Upper lobe of right lung (tissue), 1 donor: Measurements from ENCODE around the gene HMG20A. TPM values are rescaled to one million over a fixed set of nuclear protein-coding genes. Genes with fewer than 3 reads are reported as not detected.

Source experiments
- ATAC-seq: fragments of 200-7000 bp; cut with Tn5 transposase; one replicate; pipeline ENCODE4 v1.9.1; 2020; ENCODE audit warnings: mild to moderate bottlenecking, moderate library complexity
- DNase-seq: peaks from one replicate; pipeline ENCODE4 v3.0.0-alpha.2; 2020
- H3K27ac ChIP-seq: fragments of 200-600 bp; one replicate; pipeline ENCODE4 v1.8.0; 2022
- H3K27me3 ChIP-seq: fragments of 200-600 bp; one replicate; pipeline ENCODE4 v1.8.0; 2022; ENCODE audit warnings: mild to moderate bottlenecking
- H3K36me3 ChIP-seq: fragments of 200-600 bp; one replicate; pipeline ENCODE4 v1.8.0; 2022
- H3K4me1 ChIP-seq: fragments of 200-600 bp; one replicate; pipeline ENCODE4 v1.8.0; 2022
- H3K4me3 ChIP-seq: fragments of 200-600 bp; one replicate; pipeline ENCODE4 v1.8.0; 2022; ENCODE audit warnings: mild to moderate bottlenecking
- H3K9me3 ChIP-seq: fragments of 200-600 bp; one replicate; pipeline ENCODE4 v1.8.0; 2022
- intact Hi-C: fragments of 100-400 bp; cut with DNase I; formaldehyde crosslinking; loops from one replicate; pipeline ENCODE4 v1.11.0; 2022
- total RNA-seq: library from RNA; stranded (reverse); fragmentation: NEBNext Ultra II Directional; extraction: Animal tissue kit (Norgen Biotek cat#: 25700); gene quantifications from one replicate; pipeline ENCODE4 v1.2.1, GENCODE V29; 2021
- TF ChIP-seq, protein P1 (sequence below): fragments of 200-600 bp; IDR thresholded peaks from one replicate; pipeline ENCODE4 v1.8.0; 2022; ENCODE audit warnings: antibody characterized with exemption
- donor health status: DM: no; HTN: yes; CAD: no; lungs with severe emphysema.

HMG20A gene
- total RNA-seq, 1 donor from 2014 or later = 41.9 TPM

DNA sequence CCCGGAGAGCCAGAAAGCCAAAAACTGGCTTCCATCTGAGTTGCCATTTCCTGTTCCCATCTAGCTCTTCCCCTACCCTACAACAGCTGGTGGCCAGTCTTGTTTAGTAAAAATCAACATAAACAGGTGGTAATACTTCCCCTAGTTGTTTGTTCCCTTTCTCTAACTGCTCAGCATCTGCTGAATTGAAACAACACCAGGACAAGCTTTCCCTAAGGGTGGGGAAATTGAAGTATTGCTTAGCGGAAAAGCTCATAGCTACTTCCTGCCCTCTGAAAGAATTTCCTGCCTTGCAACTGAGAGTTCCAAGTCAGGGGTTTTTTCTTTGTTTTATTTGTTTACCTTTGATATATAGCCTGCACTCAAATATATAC lies 66.8 kb downstream of the HMG20A start:
- Histone ChIP-seq H3K27me3 (no peaks in the 10 kb centered on the region), H3K9me3 (no peaks in the 10 kb centered on the region), H3K27ac (no peak overlapping the region), H3K4me3 (no peak overlapping the region), H3K4me1 (peaks cover 34% of the 10 kb centered on the region), H3K36me3 (peaks cover 16% of the 10 kb centered on the region)
- intact Hi-C loops = no loop called here
- DNase-seq (no peak), ATAC-seq (no peak)
- TF ChIP-seq, protein P1, sequence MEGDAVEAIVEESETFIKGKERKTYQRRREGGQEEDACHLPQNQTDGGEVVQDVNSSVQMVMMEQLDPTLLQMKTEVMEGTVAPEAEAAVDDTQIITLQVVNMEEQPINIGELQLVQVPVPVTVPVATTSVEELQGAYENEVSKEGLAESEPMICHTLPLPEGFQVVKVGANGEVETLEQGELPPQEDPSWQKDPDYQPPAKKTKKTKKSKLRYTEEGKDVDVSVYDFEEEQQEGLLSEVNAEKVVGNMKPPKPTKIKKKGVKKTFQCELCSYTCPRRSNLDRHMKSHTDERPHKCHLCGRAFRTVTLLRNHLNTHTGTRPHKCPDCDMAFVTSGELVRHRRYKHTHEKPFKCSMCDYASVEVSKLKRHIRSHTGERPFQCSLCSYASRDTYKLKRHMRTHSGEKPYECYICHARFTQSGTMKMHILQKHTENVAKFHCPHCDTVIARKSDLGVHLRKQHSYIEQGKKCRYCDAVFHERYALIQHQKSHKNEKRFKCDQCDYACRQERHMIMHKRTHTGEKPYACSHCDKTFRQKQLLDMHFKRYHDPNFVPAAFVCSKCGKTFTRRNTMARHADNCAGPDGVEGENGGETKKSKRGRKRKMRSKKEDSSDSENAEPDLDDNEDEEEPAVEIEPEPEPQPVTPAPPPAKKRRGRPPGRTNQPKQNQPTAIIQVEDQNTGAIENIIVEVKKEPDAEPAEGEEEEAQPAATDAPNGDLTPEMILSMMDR = no peak

DNA sequence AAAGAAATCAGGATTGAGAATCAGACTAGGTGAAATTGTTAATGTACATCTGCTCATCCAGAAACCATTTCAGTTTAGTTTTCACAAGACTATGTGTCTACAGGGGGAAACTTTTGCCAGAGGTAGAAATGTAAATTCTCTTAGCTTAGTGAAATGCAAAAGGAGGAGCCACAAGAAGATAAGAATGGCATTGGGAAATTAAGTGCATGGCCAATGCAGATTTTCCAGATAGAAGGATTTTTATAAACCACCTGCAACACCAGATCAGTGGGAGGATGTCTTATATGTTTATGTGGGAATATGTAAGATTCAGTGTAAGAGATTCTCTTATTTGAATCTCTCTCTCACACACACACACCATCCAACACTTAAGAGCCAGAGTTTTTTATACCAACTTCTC lies 67.2 kb downstream of the HMG20A start:
- DNase-seq (no peak), ATAC-seq (no peak)
- peaks cover 15% of the 10 kb centered on the region for H3K36me3 ChIP-seq
- no peak overlapping the region for H3K4me3 ChIP-seq
- peaks cover 29% of the 10 kb centered on the region for H3K4me1 ChIP-seq
- no peaks in the 10 kb centered on the region for H3K27me3 ChIP-seq
- intact Hi-C loops = no loop called here
- TF ChIP-seq, protein P1 = no peak
- no peak overlapping the region for H3K27ac ChIP-seq
- H3K9me3 ChIP-seq = no peaks in the 10 kb centered on the region

DNA sequence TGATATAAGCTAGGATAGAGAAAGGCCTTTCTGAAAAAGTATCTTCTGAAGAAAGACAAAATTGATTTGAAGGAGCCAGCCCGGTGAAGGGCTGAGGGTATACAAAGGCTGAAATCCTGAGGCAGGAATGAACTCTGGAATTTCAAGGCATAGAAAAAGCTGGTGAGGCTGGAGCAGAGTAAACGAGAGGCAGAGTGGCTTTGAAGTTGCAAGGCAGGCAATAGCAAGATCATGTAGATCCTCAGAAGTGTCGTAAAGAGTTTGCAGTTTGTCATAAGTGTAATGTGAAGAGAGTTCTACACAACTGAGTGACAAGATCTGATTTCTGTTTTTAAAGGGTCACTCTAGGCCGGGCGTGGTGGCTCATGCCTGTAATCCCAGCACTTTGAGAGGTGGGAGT lies 69.0 kb downstream of the HMG20A start:
- no peak overlapping the region for H3K27ac ChIP-seq
- ATAC-seq = peak; percentile 57
- intact Hi-C loops = no loop called here

DNA sequence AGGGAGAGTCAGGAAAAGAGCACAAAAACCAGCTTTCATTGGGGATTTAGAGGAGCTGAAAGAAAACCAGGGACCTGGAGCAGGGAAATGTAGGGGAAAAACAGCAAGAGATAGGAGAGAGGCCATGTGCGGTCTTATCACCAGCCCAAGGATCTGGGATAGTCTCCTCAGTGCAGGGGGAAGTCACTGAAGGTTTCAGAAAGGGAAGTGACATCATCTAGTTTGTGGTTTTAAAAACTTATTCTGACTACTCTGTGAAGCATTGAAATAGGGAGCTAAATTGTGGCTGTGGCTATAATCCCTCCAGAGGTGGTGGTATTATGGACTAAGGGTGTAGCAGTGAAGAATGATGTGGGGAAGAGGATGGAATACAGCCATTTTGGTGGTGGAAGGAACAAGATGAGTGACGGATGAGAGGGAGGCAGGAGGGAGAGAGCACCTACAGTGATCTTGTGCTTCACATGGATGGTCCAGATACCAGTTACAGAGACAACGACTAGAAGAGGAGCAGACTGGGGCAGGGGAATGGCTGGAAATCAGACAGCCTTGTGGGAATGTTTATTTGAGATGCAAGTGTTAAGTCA lies 72.7 kb downstream of the HMG20A start:
- peak; percentile 34 for ATAC-seq
- H3K27me3 ChIP-seq = no peaks in the 10 kb centered on the region
- H3K4me1 ChIP-seq = peaks cover 47% of the 10 kb centered on the region
- intact Hi-C loops = no loop called here
- peak overlapping the region; percentile 4 for H3K27ac ChIP-seq
- H3K9me3 ChIP-seq = no peaks in the 10 kb centered on the region
- H3K36me3 ChIP-seq = no peaks in the 10 kb centered on the region
- TF ChIP-seq, protein P1 = no peak
- DNase-seq = no peak
- H3K4me3 ChIP-seq = no peak overlapping the region

More for the DNA sequence above, 69.0 kb downstream of the HMG20A start:
- Histone ChIP-seq H3K4me1 (peaks cover 22% of the 10 kb centered on the region), H3K4me3 (no peak overlapping the region), H3K27me3 (no peaks in the 10 kb centered on the region), H3K36me3 (peaks cover under 1% of the 10 kb centered on the region), H3K9me3 (no peaks in the 10 kb centered on the region)
- DNase-seq = no peak
- TF ChIP-seq, protein P1 = no peak

DNA sequence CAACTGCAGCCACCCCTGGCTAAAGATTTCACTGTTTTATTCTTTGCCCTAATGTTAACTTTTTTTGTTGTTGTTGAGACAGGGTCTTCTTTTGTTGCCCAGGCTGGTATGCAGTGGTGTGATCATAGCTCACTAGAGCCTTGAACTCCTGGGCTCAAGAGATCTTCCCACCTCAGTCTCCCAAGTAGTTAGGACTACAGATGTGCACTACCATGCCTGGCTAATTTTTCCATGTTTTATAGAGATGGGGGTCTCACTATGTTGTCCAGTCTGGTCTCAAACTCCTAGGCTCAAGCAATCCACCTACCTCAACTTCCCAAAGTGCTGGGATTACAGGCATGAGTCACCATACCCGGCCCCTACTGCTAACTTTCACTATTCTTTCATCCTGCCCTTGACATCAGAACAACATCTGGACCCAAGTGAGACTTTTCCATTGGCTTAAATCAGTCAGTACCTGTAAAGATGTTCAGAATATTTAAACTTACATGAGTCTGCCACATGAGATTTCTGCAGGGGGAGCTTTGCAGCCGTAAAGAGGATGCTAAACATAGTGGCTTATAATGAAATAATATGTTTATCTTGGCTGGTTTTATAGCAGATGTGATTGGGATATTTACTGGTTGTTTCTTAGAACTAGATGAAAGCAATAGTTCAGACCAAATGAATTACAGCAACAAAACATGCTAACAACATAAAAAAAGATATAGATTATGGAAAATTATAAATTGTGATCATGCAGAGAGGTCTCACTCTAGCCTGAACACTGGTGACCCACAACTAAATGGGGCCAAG lies 73.6 kb downstream of the HMG20A start:
- DNase-seq (no peak), ATAC-seq (no peak)
- TF ChIP-seq, protein P1 = no peak
- Histone ChIP-seq H3K4me3 (no peak overlapping the region), H3K36me3 (no peaks in the 10 kb centered on the region), H3K27ac (no peak overlapping the region), H3K27me3 (no peaks in the 10 kb centered on the region), H3K4me1 (peaks cover 50% of the 10 kb centered on the region), H3K9me3 (no peaks in the 10 kb centered on the region)
- intact Hi-C loops = no loop called here
